GM12873 (cell line): ENCODE results near the gene GARNL3.

Experiments
- CTCF ChIP-seq: IDR thresholded peaks from 2 replicates; pipeline ENCODE4 v1.5.1; 2012; ENCODE audit warnings: low read depth, mild to moderate bottlenecking, moderate library complexity, low read length, control low read depth; ENCODE audit not compliant: insufficient read depth; ENCODE audit errors: missing control alignments

GARNL3 gene

GRCh38 chr9:127353882-127354281 lies 89.3 kb downstream of the GARNL3 start:
- TF ChIP-seq CTCF, result no peak

GRCh38 chr9:127356906-127357305 lies 92.3 kb downstream of the GARNL3 start:
- no peak for TF ChIP-seq CTCF

- no peak for TF ChIP-seq CTCF
These were observed 93.5 kb downstream of the GARNL3 start for GRCh38 chr9:127358023-127358535.

GRCh38 chr9:127358770-127359169 lies 94.2 kb downstream of the GARNL3 start:
- no peak for TF ChIP-seq CTCF

GRCh38 chr9:127360250-127360649 lies 95.7 kb downstream of the GARNL3 start:
- no peak for TF ChIP-seq CTCF

GRCh38 chr9:127360829-127361228 lies 96.3 kb downstream of the GARNL3 start:
- TF ChIP-seq CTCF, result no peak

- no peak for TF ChIP-seq CTCF
These were observed 97.0 kb downstream of the GARNL3 start for GRCh38 chr9:127361561-127361960.
